HepG2 (cell line): ENCODE measurements around the gene TSHZ2. TPM values are rescaled to one million over a fixed set of nuclear protein-coding genes. Genes with fewer than 3 reads are reported as not detected.

Source experiments
- ATAC-seq: fragments of 200-7000 bp; cut with Tn5 transposase; 3 replicates; pipeline ENCODE4 v1.9.1; 2020; ENCODE audit warnings: mild to moderate bottlenecking, moderate library complexity
- BruUV-seq: library from RNA; stranded (reverse); fragments of 400-500 nt; replicated peaks from 2 replicates; lab custom pipeline; 2021; lab: Mats Ljungman, UMichigan
- CTCF ChIA-PET: fragments of 300-600 bp; formaldehyde crosslinking; extraction: SDS; loops from one replicate; lab custom pipeline; 2021; ENCODE audit warnings: low total read pairs, inconsistent platforms, low intra/inter-chr PET ratio; lab: Yijun Ruan, JAX
- POLR2A ChIA-PET: fragments of 350-600 bp; sonication (Branson Sonifier 250); formaldehyde crosslinking; loops from one replicate; lab custom pipeline; 2020; ENCODE audit warnings: antibody characterized with exemption, inconsistent platforms; lab: Yijun Ruan, JAX
- DNase-seq: peaks from one replicate; pipeline ENCODE4 v3.0.0-alpha.2; 2015; ENCODE audit warnings: low spot score
- FAIRE-seq: peaks from 3 replicates; lab custom pipeline; 2011; peaks lifted over from hg19 to GRCh38; lab: Jason Lieb, UNC
- H2AFZ ChIP-seq: one replicate; pipeline ENCODE4 v1.6.1; 2011; ENCODE audit warnings: low read length, inconsistent platforms
- H3K27ac ChIP-seq: fragments of 300-600 bp; 3 replicates; pipeline ENCODE4 v1.8.0; 2011; ENCODE audit warnings: mixed run types, mild to moderate bottlenecking, mixed read lengths, low read length, inconsistent platforms; ENCODE audit not compliant: insufficient read depth; ENCODE audit errors: extremely low read length
- H3K27me3 ChIP-seq, 2 experiments: fragments of 200-600 bp in 1 of 2; 2 replicates in 1 of 2; 3 replicates in 1 of 2; pipeline versions ENCODE4 v1.6.0 to v1.8.0; 2011; ENCODE audit warnings: low read length in 2 of 2, mild to moderate bottlenecking in 2 of 2, moderate library complexity in 2 of 2, inconsistent platforms in 1 of 2; ENCODE audit not compliant: insufficient read depth in 2 of 2, control insufficient read depth in 1 of 2
- H3K36me3 ChIP-seq, 2 experiments: fragments of 200-600 bp in 1 of 2; replicated peaks in 1 of 2; 2 replicates in 1 of 2; 3 replicates in 1 of 2; pipeline versions ENCODE4 v1.5.1 to v1.8.0; 2011; ENCODE audit warnings: low read length in 2 of 2, inconsistent platforms in 1 of 2; ENCODE audit not compliant: insufficient read depth in 2 of 2, control insufficient read depth in 1 of 2
- H3K4me1 ChIP-seq: 2 replicates; pipeline ENCODE4 v1.5.1; 2012; ENCODE audit warnings: low read length, inconsistent platforms; ENCODE audit not compliant: insufficient read depth
- H3K4me2 ChIP-seq: 2 replicates; pipeline ENCODE4 v1.6.0; 2011; ENCODE audit warnings: low read depth, low read length, inconsistent platforms
- H3K4me3 ChIP-seq, 3 experiments: fragments of 200-600 bp in 1 of 3; sonication (generic), shearing (Covaris generic) in 1 of 3; replicated peaks in 1 of 3; 2 replicates each; pipeline ENCODE4 v1.5.1; 2011 to 2016; ENCODE audit warnings: low read length in 3 of 3, inconsistent platforms in 2 of 3, low read depth in 2 of 3, mild to moderate bottlenecking in 2 of 3, control low read depth in 1 of 3, mixed read lengths in 1 of 3; ENCODE audit not compliant: insufficient read depth in 1 of 3
- H3K79me2 ChIP-seq: one replicate; pipeline ENCODE4 v1.6.1; 2011; ENCODE audit warnings: low read length, inconsistent platforms; ENCODE audit not compliant: insufficient read depth
- H3K9ac ChIP-seq: 2 replicates; pipeline ENCODE4 v1.6.0; 2011; ENCODE audit warnings: mild to moderate bottlenecking, low read depth, low read length, inconsistent platforms; ENCODE audit not compliant: insufficient read depth
- H3K9me3 ChIP-seq: 2 replicates; pipeline ENCODE4 v1.5.1; 2012; ENCODE audit warnings: mild to moderate bottlenecking, low read length
- H4K20me1 ChIP-seq: 2 replicates; pipeline ENCODE4 v1.6.0; 2011; ENCODE audit warnings: inconsistent platforms, mild to moderate bottlenecking, low read length, moderate library complexity; ENCODE audit not compliant: insufficient read depth
- CCDC6 ChIP-seq: sonication (generic); formaldehyde crosslinking; IDR thresholded peaks from 2 replicates; pipeline ENCODE4 v1.8.1; 2022; ENCODE audit warnings: mild to moderate bottlenecking, missing genetic modification reagents, moderate library complexity
- JUNB ChIP-seq: sonication (generic); formaldehyde crosslinking; IDR thresholded peaks from 2 replicates; pipeline ENCODE4 v1.8.0; 2022; ENCODE audit warnings: missing genetic modification reagents, mild to moderate bottlenecking, borderline replicate concordance
- ZNF121 ChIP-seq: sonication (generic); formaldehyde crosslinking; IDR thresholded peaks from 2 replicates; pipeline ENCODE4 v1.5.0; 2020; ENCODE audit warnings: mild to moderate bottlenecking, missing genetic modification reagents
- ZNF230 ChIP-seq: sonication (generic); formaldehyde crosslinking; IDR thresholded peaks from 2 replicates; pipeline ENCODE4 v1.4.0; 2020; ENCODE audit warnings: mild to moderate bottlenecking, missing genetic modification reagents
- WGBS: methylation state at CpG from one replicate; pipeline ENCODE4 v1.1.6; 2017; ENCODE audit warnings: low lambda C conversion rate; 5-methylcytosine and 5-hydroxymethylcytosine counted together
- in situ Hi-C: cut with HindIII; loops from 2 replicates; pipeline ENCODE4 v1.10.0; 2017; ENCODE audit warnings: low pct_unique_long_range_greater_than_20kb; ENCODE audit not compliant: extremely low pct_ligation_motif_present
- intact Hi-C: fragments of 100-400 bp; cut with micrococcal nuclease; formaldehyde crosslinking; loops from one replicate; pipeline ENCODE4 v1.10.0; 2022; ENCODE audit not compliant: unreplicated experiment
- polyA plus RNA-seq, 8 experiments: library from polyadenylated mRNA; depleted of rRNA in 3 of 8; stranded (reverse) in 7 of 8; unstranded in 1 of 8; fragments of >200 nt; fragmentation: Illumina TruSeq in 4 of 8; extraction: Trizol in 4 of 8; gene quantifications; 2 replicates each; pipeline versions ENCODE4 v1.2.1 to v1.2.3, GENCODE V29; 2011 to 2016; ENCODE audit warnings: low read depth in 4 of 8, missing spikeins in 1 of 8, mixed read lengths in 1 of 8; ENCODE audit not compliant: insufficient read depth in 1 of 8
- total RNA-seq, 5 experiments: library from RNA; depleted of rRNA; stranded (reverse); fragments of >200 nt; fragmentation: Illumina TruSeq; extraction: Trizol; gene quantifications; 2 replicates each; pipeline ENCODE4 v1.2.3, GENCODE V29; 2016; ENCODE audit warnings: low read depth in 1 of 5

TSHZ2 gene
- total and polyA plus RNA-seq, 2 of the 13 experiments (the other 11 are each of a cell fraction or from before 2014, with no cell fraction given): 0.01 TPM; not detected in 1

- H2AFZ ChIP-seq: no peak overlapping the region
- no peak overlapping the region for H3K9ac ChIP-seq
- H3K79me2 ChIP-seq: no peaks in the 10 kb centered on the region
- TF ChIP-seq CCDC6 (CRISPR knock-in tag) (no peak), ZNF230 (CRISPR knock-in tag) (no peak)
- in situ Hi-C loops (no loop called here), intact Hi-C loops (no loop called here)
- CTCF ChIA-PET: no interaction called here
- H3K4me2 ChIP-seq: no peak overlapping the region
- no peaks in the 10 kb centered on the region for H3K36me3 ChIP-seq
- H3K27me3 ChIP-seq: 0 out of 5 replicates have a peak, but pooled peaks cover 0 to 5% of the 10 kb centered on the region in 2 experiments
- no peak overlapping the region for H3K4me3 ChIP-seq
- no peaks in the 10 kb centered on the region for H3K9me3 ChIP-seq
- POLR2A ChIA-PET: no interaction called here
- no peak overlapping the region for H3K27ac ChIP-seq
- ATAC-seq: no peak
- H3K4me1 ChIP-seq: peaks cover 16% of the 10 kb centered on the region
- DNase-seq: no peak
- BruUV-seq: no TSS peak
- FAIRE-seq: no peak
- 41% methylated on average over 7 of the region's 7 CpGs for WGBS
- no peaks in the 10 kb centered on the region for H4K20me1 ChIP-seq
These were observed 397.7 kb downstream of the TSHZ2 start for GRCh38 chr20:53369871-53370270.

GRCh38 chr20:53370345-53370961 is 398.3 kb downstream of the TSHZ2 start:
- intact Hi-C loops: no loop called here
- Histone ChIP-seq H3K79me2 (no peaks in the 10 kb centered on the region), H3K27ac (no peak overlapping the region), H3K9me3 (no peaks in the 10 kb centered on the region), H3K4me1 (peaks cover 16% of the 10 kb centered on the region), H3K9ac (no peak overlapping the region), H4K20me1 (no peaks in the 10 kb centered on the region), H3K36me3 (no peaks in the 10 kb centered on the region), H3K4me2 (no peak overlapping the region), H3K27me3 (0 out of 5 replicates have a peak, but pooled peaks cover 0 to 5% of the 10 kb centered on the region in 2 experiments), H2AFZ (no peak overlapping the region), H3K4me3 (no peak overlapping the region)
- in situ Hi-C loops: no loop called here
- TF ChIP-seq JUNB (no peak), ZNF121 (CRISPR knock-in tag) (peak; percentile 73)
- FAIRE-seq (no peak), ATAC-seq (no peak), DNase-seq (no peak)
- no TSS peak for BruUV-seq
- ChIA-PET CTCF (no interaction called here), POLR2A (no interaction called here)
- WGBS: 28% methylated on average over 13 of the region's 13 CpGs
